C4-2B (cell line): ENCODE measurements around the gene STK11.

Source experiments
- ZFX ChIP-seq: fragments of 450-650 bp; IDR thresholded peaks from 2 replicates; pipeline ENCODE4 v1.6.1; 2017
- TF ChIP-seq, protein P1 (sequence below): fragments of 450-650 bp; conservative IDR thresholded peaks from 2 replicates; pipeline ENCODE4 v1.5.1; 2017; ENCODE audit warnings: mild to moderate bottlenecking

DNA sequence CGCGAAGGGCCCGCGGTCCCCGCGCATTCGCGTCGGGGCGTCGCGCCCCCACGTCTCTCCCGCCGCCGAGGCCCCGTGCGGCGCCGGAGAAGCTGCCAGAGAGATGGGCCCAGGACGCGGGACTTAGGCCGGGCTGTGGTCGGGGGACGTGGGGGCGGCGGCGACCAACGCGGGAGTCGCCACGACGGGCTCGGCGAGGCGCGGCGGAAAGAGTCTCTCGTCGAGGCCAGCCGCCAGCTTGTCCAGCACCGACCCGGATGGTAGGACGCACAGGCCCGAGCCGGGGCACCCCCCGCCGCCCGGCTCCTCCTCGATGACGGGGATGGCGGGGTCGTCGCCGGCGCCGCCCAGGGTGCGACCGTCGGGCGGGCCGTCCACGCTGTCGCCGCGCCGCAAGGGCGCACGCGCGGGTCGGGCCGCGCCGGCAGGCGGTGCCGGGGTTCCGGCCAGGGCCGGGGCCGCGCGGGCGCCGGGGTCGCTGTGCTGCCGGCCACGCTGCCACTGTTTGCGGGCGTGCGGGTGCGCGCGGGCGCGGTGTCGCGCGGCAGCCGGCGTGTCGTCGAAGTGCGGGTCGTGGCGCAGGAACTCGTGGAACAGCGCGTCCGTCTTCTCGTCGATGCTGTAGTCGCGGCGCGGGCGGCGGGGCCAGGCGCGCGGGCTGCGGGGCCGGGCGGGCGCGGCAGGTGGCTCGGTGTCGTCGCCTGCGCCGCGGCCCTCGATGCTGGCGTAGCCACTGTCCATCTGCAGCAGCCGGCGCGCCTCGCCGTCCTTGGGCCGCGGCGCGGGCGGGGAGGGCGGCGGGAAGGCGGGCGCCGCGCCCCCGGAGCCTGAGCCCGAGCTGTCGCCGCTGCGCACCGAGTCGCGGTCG is 23.7 kb downstream of the STK11 start:
- TF ChIP-seq, protein P1, sequence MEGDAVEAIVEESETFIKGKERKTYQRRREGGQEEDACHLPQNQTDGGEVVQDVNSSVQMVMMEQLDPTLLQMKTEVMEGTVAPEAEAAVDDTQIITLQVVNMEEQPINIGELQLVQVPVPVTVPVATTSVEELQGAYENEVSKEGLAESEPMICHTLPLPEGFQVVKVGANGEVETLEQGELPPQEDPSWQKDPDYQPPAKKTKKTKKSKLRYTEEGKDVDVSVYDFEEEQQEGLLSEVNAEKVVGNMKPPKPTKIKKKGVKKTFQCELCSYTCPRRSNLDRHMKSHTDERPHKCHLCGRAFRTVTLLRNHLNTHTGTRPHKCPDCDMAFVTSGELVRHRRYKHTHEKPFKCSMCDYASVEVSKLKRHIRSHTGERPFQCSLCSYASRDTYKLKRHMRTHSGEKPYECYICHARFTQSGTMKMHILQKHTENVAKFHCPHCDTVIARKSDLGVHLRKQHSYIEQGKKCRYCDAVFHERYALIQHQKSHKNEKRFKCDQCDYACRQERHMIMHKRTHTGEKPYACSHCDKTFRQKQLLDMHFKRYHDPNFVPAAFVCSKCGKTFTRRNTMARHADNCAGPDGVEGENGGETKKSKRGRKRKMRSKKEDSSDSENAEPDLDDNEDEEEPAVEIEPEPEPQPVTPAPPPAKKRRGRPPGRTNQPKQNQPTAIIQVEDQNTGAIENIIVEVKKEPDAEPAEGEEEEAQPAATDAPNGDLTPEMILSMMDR, result no peak
- TF ChIP-seq ZFX, result no peak
